Kidney epithelial cell (primary cell): ENCODE data around the gene DHH. TPM values are rescaled to one million over a fixed set of nuclear protein-coding genes. Genes with fewer than 3 reads are reported as not detected.

Experiments used
- DNase-seq: peaks from one replicate; pipeline ENCODE4 v3.0.0-alpha.2; 2010; ENCODE audit warnings: low read depth
- H3K27me3 ChIP-seq: 2 replicates; pipeline ENCODE4 v1.6.0; 2011; ENCODE audit warnings: low read length; ENCODE audit not compliant: control insufficient read depth, insufficient read depth
- H3K36me3 ChIP-seq: 2 replicates; pipeline ENCODE4 v1.5.1; 2011; ENCODE audit warnings: low read length; ENCODE audit not compliant: control insufficient read depth, insufficient read depth
- H3K4me3 ChIP-seq: 2 replicates; pipeline ENCODE4 v1.5.1; 2011; ENCODE audit warnings: low read depth, mild to moderate bottlenecking, control low read depth, low read length
- CTCF ChIP-seq: IDR thresholded peaks from 2 replicates; pipeline ENCODE4 v1.5.1; 2011; ENCODE audit warnings: mild to moderate bottlenecking, moderate library complexity, low read length, control low read depth, inconsistent platforms; ENCODE audit not compliant: insufficient read depth, poor library complexity, severe bottlenecking
- total RNA-seq: library from RNA; depleted of rRNA; stranded (reverse); fragments of >200 nt; gene quantifications from 2 replicates; pipeline ENCODE4 v1.2.3, GENCODE V29; 2015

DHH gene
- total RNA-seq, 1 donor from 2014 or later: 0.04 TPM

- no peaks in the 10 kb centered on the region for H3K27me3 ChIP-seq
- no peak for TF ChIP-seq CTCF
These were observed 15.3 kb upstream of the DHH start for GRCh38 chr12:49109641-49110463.

GRCh38 chr12:49108958-49109404 lies 14.4 kb upstream of the DHH start:
- no peaks in the 10 kb centered on the region for H3K27me3 ChIP-seq
- no peak for DNase-seq
- peak overlapping the region; percentile 84 for H3K4me3 ChIP-seq
- TF ChIP-seq CTCF: no peak
- H3K36me3 ChIP-seq: peaks cover 4% of the 10 kb centered on the region

More at GRCh38 chr12:49109641-49110463, 15.3 kb upstream of the DHH start:
- Histone ChIP-seq H3K4me3 (peak overlapping the region; percentile 84), H3K36me3 (peaks cover 1% of the 10 kb centered on the region)
- DNase-seq: no peak

- TF ChIP-seq CTCF: no peak
- H3K4me3 ChIP-seq: no peak overlapping the region
- DNase-seq: no peak
- no peaks in the 10 kb centered on the region for H3K27me3 ChIP-seq
- peaks cover 7% of the 10 kb centered on the region for H3K36me3 ChIP-seq
These were observed 11.0 kb upstream of the DHH start for GRCh38 chr12:49105504-49106084.

GRCh38 chr12:49104822-49105221 lies 10.2 kb upstream of the DHH start:
- no peak for DNase-seq
- no peak for TF ChIP-seq CTCF
- H3K36me3 ChIP-seq: peaks cover 7% of the 10 kb centered on the region
- H3K27me3 ChIP-seq: no peaks in the 10 kb centered on the region
- no peak overlapping the region for H3K4me3 ChIP-seq

GRCh38 chr12:49100380-49100779 lies 5.8 kb upstream of the DHH start:
- Histone ChIP-seq H3K4me3 (no peak overlapping the region), H3K36me3 (peaks cover 6% of the 10 kb centered on the region), H3K27me3 (no peaks in the 10 kb centered on the region)
- DNase-seq: no peak
- no peak for TF ChIP-seq CTCF
